Breast epithelium (tissue), 4 donors: ENCODE measurements around the gene XCL2. TPM values are rescaled to one million over a fixed set of nuclear protein-coding genes. Genes with fewer than 3 reads are reported as not detected.

Experiments
- DNase-seq, 2 donors: peaks; one replicate each; pipeline ENCODE4 v3.0.0-alpha.2; 2019; ENCODE audit warnings: low spot score in 2 of 2
- H3K27ac ChIP-seq, 2 donors: fragments of 200-600 bp; sonication (generic) in 1 of 2; one replicate each; pipeline ENCODE4 v1.5.1; 2016 to 2019; ENCODE audit warnings: mild to moderate bottlenecking in 1 of 2
- H3K27me3 ChIP-seq, 2 donors: fragments of 200-600 bp; sonication (generic) in 1 of 2; one replicate each; pipeline versions ENCODE4 v1.5.1 to v1.6.0; 2017 to 2019; ENCODE audit warnings: control low read depth in 1 of 2, mild to moderate bottlenecking in 1 of 2
- H3K36me3 ChIP-seq: fragments of 200-600 bp; one replicate; pipeline ENCODE4 v1.5.1; 2019
- H3K4me1 ChIP-seq, 2 donors: fragments of 200-600 bp; sonication (generic); one replicate each; pipeline ENCODE4 v1.5.1; 2016 to 2019; ENCODE audit warnings: control low read depth in 1 of 2
- H3K4me3 ChIP-seq, 3 donors: fragments of 200-600 bp; sonication (generic); 1 replicate in 2 of 3; 2 replicates in 1 of 3; pipeline ENCODE4 v1.5.1; 2016 to 2019; ENCODE audit warnings: mild to moderate bottlenecking in 3 of 3, moderate library complexity in 2 of 3
- H3K9me3 ChIP-seq, 2 donors: fragments of 200-600 bp; sonication (generic) in 1 of 2; one replicate each; pipeline ENCODE4 v1.5.1; 2016 to 2019; ENCODE audit warnings: control low read depth in 1 of 2
- CTCF ChIP-seq, 3 donors: fragments of 450-650 bp; IDR thresholded peaks; one replicate each; pipeline ENCODE4 v1.5.1; 2016 to 2017; ENCODE audit warnings: antibody characterized with exemption in 3 of 3, mild to moderate bottlenecking in 3 of 3, moderate library complexity in 3 of 3
- POLR2A ChIP-seq: fragments of 450-650 bp; IDR thresholded peaks from one replicate; pipeline ENCODE4 v1.6.1; 2016; ENCODE audit warnings: antibody characterized with exemption, mild to moderate bottlenecking, moderate library complexity
- POLR2AphosphoS5 ChIP-seq, 3 donors: sonication (generic); formaldehyde crosslinking; IDR thresholded peaks; one replicate each; pipeline ENCODE4 v1.6.1; 2017; ENCODE audit warnings: antibody characterized with exemption in 3 of 3
- intact Hi-C: fragments of 100-400 bp; cut with DNase I; formaldehyde crosslinking; loops from one replicate; pipeline ENCODE4 v1.15.1; 2023; ENCODE audit warnings: low total_unique reads
- total RNA-seq, 3 donors: library from RNA; depleted of rRNA; stranded (reverse); fragments of >200 nt; gene quantifications; one replicate each; pipeline ENCODE4 v1.1.0, GENCODE V29; 2016

The XCL2 gene
- total RNA-seq, 3 donors from 2014 or later, result 1.9 TPM; not detected in 2

DNA sequence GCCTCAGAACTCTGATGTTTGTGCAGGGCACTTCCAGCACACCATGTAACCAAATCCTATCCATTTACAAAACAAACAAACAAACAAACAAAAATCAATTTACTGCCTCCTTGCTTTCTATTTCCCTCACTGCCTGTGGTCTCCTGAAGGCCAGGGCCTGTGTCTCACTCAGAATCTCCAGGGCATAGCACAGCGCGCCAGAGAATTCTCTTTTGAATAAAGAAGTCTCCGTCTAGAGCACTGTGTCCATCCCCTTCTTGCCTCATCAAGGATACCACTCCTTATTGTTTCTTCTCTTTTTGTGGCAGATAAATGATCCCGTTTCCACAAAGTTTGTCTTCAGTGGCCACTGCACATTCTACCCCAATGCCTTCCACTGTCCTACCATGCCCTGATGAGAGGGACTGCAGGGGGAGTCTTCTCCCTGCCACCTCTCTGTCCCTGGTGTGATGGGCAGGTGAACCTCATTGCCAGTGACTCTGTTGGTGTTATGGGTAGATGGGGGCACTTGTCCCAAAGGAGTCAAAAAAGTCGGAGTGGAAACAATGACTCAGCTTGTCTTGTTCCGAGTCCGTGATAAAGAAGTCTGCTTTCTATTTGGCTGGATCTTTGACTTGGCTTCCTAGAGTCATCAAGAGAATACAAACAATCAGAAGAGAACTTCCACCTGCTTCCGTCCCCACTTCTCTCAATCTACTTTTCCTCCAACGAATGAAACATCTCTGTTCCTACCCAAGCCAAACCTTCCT, 30.0 kb downstream of the XCL2 start:
- Histone ChIP-seq H3K27me3 (no peaks in the 10 kb centered on the region), H3K4me3 (no peak overlapping the region), H3K36me3 (no peaks in the 10 kb centered on the region), H3K4me1 (no peaks in the 10 kb centered on the region), H3K9me3 (no peaks in the 10 kb centered on the region), H3K27ac (no peak overlapping the region)
- no peak for DNase-seq
- no peak for TF ChIP-seq POLR2AphosphoS5 (IDR thresholded peaks at IDR 0.05)
- no peak for TF ChIP-seq POLR2A
- no peak for TF ChIP-seq CTCF (IDR thresholded peaks at IDR 0.05)
- intact Hi-C loops, result loop anchor here (5.0 kb wide), 1 partner anchor 618 kb away; no protein-coding TSS in a partner anchor

DNA sequence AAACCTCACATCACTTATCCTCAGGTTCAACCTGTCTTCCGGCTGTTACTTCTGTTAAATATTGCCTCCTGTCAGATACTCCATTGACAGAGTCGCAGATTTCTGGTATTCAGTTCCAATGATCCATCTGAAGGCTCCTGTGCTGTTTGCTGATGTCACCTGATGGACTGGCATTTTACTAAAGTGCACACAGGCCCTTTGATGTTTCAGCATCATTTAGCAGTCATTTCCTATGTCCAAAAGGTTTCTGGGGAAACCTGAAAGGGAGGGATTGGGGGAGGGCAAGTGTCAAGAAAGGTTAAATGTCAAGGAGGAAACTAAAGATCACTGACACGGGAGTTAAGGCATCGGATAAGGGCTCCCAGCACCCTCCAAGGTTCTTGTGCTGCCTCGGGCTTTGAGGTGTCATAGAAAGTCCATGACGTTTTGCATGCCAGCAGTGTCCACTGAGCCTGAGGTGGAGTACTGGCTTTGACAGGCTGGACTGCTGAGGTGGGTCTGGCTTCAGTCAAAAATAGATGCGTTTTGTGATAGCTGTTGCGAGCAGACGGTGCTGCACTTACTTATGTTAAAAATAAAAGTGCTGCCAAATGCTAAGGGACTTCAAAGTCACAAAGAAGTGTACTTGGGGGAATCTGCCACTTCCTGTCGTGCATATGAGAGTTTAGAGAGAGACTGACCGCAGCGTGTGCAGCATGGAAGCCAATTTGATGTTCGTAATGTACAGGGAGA, 30.8 kb downstream of the XCL2 start:
- H3K9me3 ChIP-seq, result no peaks in the 10 kb centered on the region
- no peak overlapping the region for H3K4me3 ChIP-seq
- no peaks in the 10 kb centered on the region for H3K36me3 ChIP-seq
- H3K4me1 ChIP-seq, result no peaks in the 10 kb centered on the region
- H3K27ac ChIP-seq, result no peak overlapping the region
- intact Hi-C loops, result loop anchor here (5.0 kb wide), 1 partner anchor 619 kb away; no protein-coding TSS in a partner anchor
- H3K27me3 ChIP-seq, result no peaks in the 10 kb centered on the region
- no peak for TF ChIP-seq POLR2AphosphoS5 (IDR thresholded peaks at IDR 0.05)
- no peak for TF ChIP-seq CTCF (IDR thresholded peaks at IDR 0.05)
- no peak for TF ChIP-seq POLR2A
- DNase-seq, result no peak

- H3K9me3 ChIP-seq, result no peaks in the 10 kb centered on the region
- intact Hi-C loops, result loop anchor here (5.0 kb wide), 1 partner anchor 622 kb away; no protein-coding TSS in a partner anchor
- H3K36me3 ChIP-seq, result no peaks in the 10 kb centered on the region
- no peak for DNase-seq
- TF ChIP-seq POLR2AphosphoS5 (IDR thresholded peaks at IDR 0.05) (no peak), POLR2A (no peak), CTCF (IDR thresholded peaks at IDR 0.05) (no peak)
- no peaks in the 10 kb centered on the region for H3K4me1 ChIP-seq
- no peak overlapping the region for H3K4me3 ChIP-seq
- peak overlapping the region in 1 of 2 donors; percentile 16 for H3K27ac ChIP-seq
- H3K27me3 ChIP-seq, result no peaks in the 10 kb centered on the region
Measured at GRCh38 chr1:168509875-168510791, 33.7 kb downstream of the XCL2 start.

- TF ChIP-seq POLR2A (no peak), POLR2AphosphoS5 (IDR thresholded peaks at IDR 0.05) (no peak), CTCF (IDR thresholded peaks at IDR 0.05) (no peak)
- intact Hi-C loops, result no loop called here
- Histone ChIP-seq H3K9me3 (no peaks in the 10 kb centered on the region), H3K4me3 (no peak overlapping the region), H3K27me3 (no peaks in the 10 kb centered on the region), H3K4me1 (no peaks in the 10 kb centered on the region), H3K36me3 (no peaks in the 10 kb centered on the region), H3K27ac (no peak overlapping the region)
- DNase-seq, result no peak
Measured at GRCh38 chr1:168509210-168509609, 34.6 kb downstream of the XCL2 start.
